NCI-H345 treated with DMSO at 0.1 percent for 48 hours (cell line): ENCODE results near the gene DGCR8.
"Not testable (repeated sequence)": the region's sequence is repeated elsewhere in the genome, so short reads cannot be mapped to it uniquely, and the experiment has no call there.

ENCODE experiments used
- DNase-seq: peaks from one replicate; lab custom pipeline; 2025; ENCODE audit not compliant: unreplicated experiment; lab: John Stamatoyannopoulos, UW

Gene DGCR8

GRCh38 chr22:20065896-20066616 is 14.0 kb upstream of the DGCR8 start:
- no peak for DNase-seq

GRCh38 chr22:20066617-20067383 is 13.2 kb upstream of the DGCR8 start:
- no peak for DNase-seq

DNA sequence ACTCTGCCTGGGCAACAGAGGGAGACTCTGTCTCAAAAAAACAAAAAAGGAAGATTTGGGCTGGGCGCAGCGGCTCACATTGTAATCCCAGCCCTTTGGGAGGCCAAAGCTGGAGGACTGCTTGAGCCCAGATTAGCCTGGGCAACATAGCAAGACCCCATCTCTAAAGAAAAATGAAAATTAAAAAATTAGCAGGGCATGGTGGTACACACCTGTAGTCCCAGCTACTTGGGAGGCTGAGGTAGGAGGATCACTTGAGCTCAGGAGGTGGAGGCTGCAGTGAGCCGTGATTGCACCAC is 12.7 kb upstream of the DGCR8 start:
- not testable (repeated sequence) for DNase-seq

GRCh38 chr22:20068640-20069039 is 11.4 kb upstream of the DGCR8 start:
- DNase-seq: no peak

GRCh38 chr22:20069331-20070042 is 10.6 kb upstream of the DGCR8 start:
- no peak for DNase-seq

DNA sequence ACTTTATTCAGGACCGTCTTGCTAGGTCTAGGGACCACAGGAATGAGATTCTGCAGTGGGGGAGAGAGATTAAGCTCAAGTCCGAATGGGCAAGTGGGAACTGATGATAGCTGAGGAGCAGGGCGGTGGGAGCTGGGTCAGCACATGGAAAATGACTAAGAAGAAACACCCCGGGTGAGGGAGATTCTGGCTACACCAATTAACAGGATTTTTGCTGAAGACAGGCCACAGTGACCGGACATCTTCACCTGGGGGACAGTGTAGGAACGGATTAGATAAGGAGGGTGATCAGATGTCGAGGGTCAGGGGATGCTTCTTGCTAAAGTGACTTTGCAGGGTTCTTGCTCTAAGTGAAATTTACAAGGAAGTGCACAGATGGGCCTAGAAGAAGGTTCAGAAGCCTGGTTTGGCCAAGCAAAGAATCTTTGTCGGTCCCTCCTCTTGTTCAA is 8.5 kb upstream of the DGCR8 start:
- DNase-seq: no peak

GRCh38 chr22:20076627-20077172 is 3.3 kb upstream of the DGCR8 start:
- DNase-seq: no peak

DNA sequence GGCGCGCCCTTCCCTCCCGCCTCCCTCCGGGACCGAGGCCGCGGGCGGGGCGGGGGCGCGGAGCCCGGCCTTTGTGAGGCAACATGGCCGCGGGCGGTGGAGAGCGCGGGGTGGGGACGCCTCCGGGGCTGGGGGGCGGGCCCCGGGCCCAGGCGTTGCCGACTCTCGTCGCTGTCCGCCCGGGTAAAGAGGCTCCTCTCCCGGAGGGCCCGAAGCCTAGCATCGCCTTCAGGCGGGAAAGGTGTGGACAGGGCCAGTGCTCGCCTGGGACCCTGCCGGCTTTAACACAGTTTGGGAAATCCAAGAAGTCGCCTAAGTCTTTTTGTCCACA is 369 bp downstream of the DGCR8 start:
- no peak for DNase-seq

DNA sequence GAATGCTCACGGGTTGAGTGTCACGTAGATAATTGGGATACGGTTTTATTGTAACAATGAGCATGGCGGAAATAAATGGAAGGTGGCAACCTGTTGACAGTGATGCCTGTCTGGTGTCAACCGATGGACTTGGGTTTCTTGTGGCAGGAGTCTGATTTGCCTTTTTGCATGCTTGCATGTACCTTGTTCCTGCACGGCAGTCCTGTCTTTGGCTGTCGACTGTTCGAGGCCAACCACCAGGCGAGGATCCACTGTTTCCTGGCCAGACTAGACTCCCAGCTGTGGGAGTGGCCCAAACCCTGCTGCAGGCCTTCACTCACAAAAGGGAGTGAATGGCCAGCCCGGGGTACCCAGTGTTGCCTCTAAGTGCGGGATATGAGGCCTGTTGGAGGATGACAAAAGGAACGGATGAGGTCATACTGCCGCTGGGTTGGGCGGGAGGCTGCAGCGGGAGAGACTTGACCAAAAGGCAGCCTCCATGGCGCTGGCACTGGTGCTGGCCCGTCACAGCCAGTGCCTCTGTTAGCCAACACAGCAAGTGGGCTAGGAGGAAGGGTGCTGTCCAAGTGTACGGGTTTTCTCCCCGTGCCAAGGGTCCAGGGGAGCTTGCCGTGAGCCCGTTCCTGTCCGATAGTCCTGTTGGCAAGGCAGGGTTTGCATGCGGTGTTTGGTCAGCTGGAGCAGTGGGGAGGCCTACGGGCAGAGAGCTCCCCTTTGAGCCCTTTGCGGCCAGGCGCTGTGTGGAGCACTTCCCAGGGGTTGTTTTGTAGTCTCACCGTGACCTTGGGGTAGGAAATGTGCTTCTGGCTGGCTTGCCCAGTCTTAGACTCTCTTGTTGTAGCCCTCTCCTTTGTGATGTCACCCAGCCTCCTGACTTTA is 974 bp downstream of the DGCR8 start:
- DNase-seq: no peak

GRCh38 chr22:20083157-20083890 is 3.3 kb downstream of the DGCR8 start:
- DNase-seq: no peak

DNA sequence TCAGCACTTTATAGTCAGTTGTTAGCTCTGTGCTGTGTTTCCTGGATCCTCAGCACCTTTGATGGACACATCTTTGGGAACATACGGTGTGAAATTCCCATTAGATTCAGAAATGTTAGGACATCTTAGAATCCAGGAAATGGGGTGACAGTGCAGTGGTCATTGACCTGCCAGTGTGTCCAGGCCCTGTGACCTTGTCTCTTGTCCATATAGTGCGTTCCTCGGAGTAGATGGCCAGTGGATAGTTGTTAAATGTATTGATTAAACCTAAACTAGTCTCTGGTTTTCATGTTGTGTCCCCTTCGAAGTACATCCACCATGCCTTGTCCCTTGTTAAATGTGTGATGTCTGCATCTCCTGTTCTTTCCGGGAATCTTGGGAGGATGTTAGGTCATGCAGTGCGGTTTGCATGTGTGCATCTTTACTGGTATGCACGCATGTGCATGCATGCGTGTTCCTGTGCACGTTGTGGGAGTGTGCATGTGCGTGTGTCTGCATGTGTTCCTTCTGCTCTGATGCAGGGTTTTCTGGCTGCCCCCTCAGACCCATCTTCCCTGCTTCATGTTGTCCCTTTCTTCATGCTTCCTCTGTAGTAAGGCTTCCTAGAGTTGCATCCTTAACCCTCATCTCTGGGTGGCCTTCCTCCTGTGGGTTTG is 4.0 kb downstream of the DGCR8 start:
- DNase-seq: no peak

GRCh38 chr22:20084547-20085413 is 4.7 kb downstream of the DGCR8 start:
- no peak for DNase-seq

DNA sequence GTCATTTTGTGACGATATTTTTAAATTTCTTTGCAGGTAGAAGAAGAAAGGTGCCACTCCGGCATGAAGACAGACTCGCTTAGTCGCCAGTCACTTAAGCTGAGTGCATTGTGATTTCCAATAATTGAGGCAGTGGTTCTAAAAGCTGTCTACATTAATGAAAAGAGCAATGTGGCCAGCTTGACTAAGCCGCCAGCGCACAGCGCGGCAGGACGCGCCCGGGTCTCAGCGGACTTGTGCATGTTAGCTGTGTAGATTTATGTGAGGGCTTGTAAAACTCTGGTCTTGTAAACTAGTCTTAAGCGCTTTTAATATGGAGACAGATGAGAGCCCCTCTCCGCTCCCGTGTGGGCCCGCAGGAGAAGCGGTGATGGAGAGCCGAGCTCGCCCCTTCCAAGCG is 5.6 kb downstream of the DGCR8 start:
- DNase-seq: no peak

DNA sequence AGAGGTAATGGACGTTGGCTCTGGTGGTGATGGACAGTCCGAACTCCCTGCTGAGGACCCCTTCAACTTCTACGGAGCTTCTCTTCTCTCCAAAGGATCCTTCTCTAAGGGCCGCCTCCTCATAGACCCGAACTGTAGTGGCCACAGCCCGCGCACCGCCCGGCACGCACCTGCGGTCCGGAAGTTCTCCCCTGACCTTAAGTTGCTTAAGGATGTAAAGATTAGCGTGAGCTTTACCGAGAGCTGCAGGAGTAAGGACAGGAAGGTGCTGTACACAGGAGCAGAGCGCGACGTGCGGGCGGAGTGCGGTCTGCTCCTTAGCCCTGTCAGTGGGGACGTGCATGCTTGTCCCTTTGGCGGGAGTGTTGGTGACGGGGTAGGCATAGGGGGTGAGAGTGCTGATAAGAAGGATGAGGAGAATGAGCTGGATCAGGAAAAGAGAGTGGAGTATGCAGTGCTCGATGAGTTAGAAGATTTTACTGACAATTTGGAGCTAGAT is 6.1 kb downstream of the DGCR8 start:
- DNase-seq: no peak

DNA sequence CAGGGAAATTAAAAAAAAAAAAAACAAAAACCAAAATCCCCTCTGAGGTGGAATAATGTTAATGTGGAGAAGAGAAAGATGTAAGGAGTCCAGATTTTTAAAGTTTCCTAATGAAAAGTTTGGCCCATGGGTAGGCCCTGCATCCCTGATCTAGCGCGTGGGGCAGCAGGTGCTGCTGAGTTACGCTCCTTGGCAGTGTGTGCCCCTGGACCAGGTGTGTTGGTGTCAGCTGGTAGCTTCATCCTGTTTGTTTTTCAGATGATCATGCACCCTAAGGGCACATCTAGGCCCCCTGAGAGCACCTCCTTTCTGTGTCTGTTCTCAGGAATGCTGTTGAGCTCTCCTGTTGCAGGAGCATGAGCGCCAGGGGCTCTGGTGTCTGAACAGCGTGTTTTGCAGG is 6.7 kb downstream of the DGCR8 start:
- DNase-seq: no peak

DNA sequence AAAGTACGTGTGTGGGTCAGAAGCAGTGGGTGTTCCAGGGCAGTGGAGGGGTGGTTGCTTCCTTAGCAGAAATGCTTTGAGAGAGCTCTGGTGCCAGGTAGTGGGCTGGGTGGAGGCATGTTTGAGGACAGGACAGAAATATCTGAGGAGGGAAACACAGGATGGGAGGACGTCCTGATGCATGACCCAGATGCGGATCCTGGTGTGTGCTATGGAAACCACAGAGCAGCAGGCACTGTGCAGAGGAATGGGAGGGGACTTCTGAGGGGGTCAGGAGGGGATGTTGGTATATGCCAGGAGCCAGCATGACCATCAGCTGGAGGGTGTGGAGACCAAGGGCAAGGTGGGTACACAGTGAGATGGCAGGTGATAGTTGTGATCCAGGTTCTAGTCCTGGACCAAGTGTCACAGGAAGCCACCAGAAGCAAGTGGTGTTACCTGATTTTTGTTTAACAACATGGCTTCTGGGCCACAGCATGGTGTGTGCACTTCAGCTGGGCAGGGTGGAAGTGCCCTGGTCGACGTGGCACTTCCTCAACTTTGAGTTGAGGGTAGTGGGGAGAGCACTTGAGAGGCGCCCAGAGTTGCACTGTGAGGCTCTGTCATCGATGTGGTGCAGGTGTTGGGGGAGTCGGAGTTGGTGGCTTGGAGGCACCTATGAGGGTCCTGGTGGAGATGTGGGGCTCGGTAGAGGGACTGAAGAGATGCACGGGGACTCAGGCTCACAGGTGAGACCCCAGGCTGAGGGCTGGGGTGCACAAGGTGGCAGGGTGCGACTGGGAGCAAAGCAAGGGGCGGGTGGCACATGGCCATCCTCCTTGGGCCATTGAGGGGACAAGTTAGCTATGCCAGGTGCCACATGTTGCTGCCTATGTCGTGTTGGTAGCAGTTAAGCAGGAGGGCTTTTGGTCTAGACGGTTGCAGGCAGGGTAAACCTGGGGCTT is 7.5 kb downstream of the DGCR8 start:
- no peak for DNase-seq

DNA sequence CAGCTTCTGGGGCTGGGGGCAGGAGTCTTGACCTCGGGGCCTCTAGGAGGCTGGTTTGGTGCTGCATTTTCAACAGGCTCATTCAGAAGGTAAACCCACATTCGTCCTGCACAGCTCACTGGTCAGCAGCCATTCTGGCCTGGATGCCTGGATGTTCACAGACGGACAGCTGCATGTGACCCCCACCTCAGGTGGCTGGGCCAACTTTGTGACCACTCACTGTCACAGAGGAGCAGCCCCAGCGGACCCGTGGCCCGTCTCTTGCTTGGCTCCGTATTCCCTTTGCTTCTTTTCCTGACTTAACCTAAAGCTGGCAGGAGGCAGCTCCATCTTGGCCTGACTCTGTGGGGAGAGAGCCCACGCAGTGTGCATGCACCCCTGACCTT is 8.2 kb downstream of the DGCR8 start:
- no peak for DNase-seq
